Lower leg skin (tissue), 3 donors: ENCODE measurements around the gene STIM1.
"Not testable (repeated sequence)": the region's sequence is repeated elsewhere in the genome, so short reads cannot be mapped to it uniquely, and the experiment has no call there.

ENCODE experiments used
- POLR2A ChIP-seq, 2 donors: fragments of 450-650 bp; IDR thresholded peaks; one replicate each; pipeline ENCODE4 v1.6.1; 2016 to 2017; ENCODE audit warnings: antibody characterized with exemption in 2 of 2, mild to moderate bottlenecking in 1 of 2, moderate library complexity in 1 of 2
- TF ChIP-seq, protein P1 (sequence below), 3 donors: fragments of 450-650 bp; IDR thresholded peaks; one replicate each; pipeline ENCODE4 v1.5.1; 2016; ENCODE audit warnings: antibody characterized with exemption in 3 of 3, mild to moderate bottlenecking in 3 of 3, moderate library complexity in 2 of 3

DNA sequence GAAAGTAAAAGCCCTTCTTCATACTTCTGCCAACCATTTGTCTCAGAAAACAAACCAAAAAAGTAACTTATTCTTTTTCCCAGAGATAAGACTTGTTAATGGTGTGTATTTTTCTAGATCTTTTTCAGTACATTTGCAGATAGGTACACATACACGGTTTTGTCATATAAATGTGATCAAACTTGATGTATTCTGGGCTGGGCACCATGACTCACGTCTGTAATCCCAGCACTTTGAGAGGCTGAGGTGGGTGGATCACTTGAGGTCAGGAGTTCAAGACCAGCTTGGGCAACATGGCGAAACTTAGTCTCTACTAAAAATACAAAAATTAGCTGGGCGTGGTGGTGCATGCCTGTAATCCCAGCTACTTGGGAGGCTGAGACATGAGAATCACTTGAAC, 274.8 kb downstream of the STIM1 start:
- not testable (repeated sequence) for TF ChIP-seq POLR2A (IDR thresholded peaks at IDR 0.05)
- TF ChIP-seq, protein P1, sequence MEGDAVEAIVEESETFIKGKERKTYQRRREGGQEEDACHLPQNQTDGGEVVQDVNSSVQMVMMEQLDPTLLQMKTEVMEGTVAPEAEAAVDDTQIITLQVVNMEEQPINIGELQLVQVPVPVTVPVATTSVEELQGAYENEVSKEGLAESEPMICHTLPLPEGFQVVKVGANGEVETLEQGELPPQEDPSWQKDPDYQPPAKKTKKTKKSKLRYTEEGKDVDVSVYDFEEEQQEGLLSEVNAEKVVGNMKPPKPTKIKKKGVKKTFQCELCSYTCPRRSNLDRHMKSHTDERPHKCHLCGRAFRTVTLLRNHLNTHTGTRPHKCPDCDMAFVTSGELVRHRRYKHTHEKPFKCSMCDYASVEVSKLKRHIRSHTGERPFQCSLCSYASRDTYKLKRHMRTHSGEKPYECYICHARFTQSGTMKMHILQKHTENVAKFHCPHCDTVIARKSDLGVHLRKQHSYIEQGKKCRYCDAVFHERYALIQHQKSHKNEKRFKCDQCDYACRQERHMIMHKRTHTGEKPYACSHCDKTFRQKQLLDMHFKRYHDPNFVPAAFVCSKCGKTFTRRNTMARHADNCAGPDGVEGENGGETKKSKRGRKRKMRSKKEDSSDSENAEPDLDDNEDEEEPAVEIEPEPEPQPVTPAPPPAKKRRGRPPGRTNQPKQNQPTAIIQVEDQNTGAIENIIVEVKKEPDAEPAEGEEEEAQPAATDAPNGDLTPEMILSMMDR (IDR thresholded peaks at IDR 0.05), result not testable (repeated sequence)
